GM12878 (cell line): ENCODE results near the gene UBE3C. TPM values are rescaled to one million over a fixed set of nuclear protein-coding genes. Genes with fewer than 3 reads are reported as not detected.

Experiments
- RAD51 ChIP-seq: fragments of 450-650 bp; IDR thresholded peaks from 2 replicates; pipeline ENCODE4 v1.6.1; 2016; ENCODE audit warnings: moderate library complexity, mild to moderate bottlenecking, inconsistent platforms
- STAT1 ChIP-seq: fragments of 450-650 bp; conservative IDR thresholded peaks from 2 replicates; pipeline ENCODE4 v1.6.1; 2014; ENCODE audit warnings: antibody characterized with exemption, mild to moderate bottlenecking
- TAF1 ChIP-seq: IDR thresholded peaks from 2 replicates; pipeline ENCODE4 v1.6.1; 2011; ENCODE audit warnings: mild to moderate bottlenecking, low read depth, low read length, borderline replicate concordance
- polyA plus RNA-seq, 11 experiments: library from polyadenylated mRNA; depleted of rRNA in 4 of 11; unstranded in 6 of 11; stranded (reverse) in 5 of 11; fragments of >200 nt; fragmentation: Nextera tagmentation in 4 of 11; fragmentation: Illumina TruSeq in 1 of 11; extraction: Ambion mirVana in 4 of 11; extraction: Trizol in 1 of 11; gene quantifications; 1 replicate in 1 of 11; 2 replicates in 10 of 11; pipeline versions ENCODE4 v1.2.1 to v1.2.3, GENCODE V29; 2011 to 2016; ENCODE audit warnings: inconsistent platforms in 2 of 11, missing spikeins in 2 of 11, low read depth in 1 of 11
- total RNA-seq, 4 experiments: library from RNA; depleted of rRNA in 3 of 4; stranded (reverse); fragments of >200 nt in 3 of 4; fragmentation: Illumina TruSeq in 1 of 4; extraction: Trizol in 1 of 4; gene quantifications; 2 replicates each; pipeline versions ENCODE4 v1.2.1 to v1.2.3, GENCODE V29; 2013 to 2021
- TF ChIP-seq, protein P1 (sequence below): fragments of 450-650 bp; IDR thresholded peaks from 2 replicates; pipeline ENCODE4 v1.6.1; 2017; ENCODE audit warnings: mild to moderate bottlenecking, low read depth, inconsistent platforms; ENCODE audit not compliant: poor library complexity, severe bottlenecking
- TF ChIP-seq, protein P2 (sequence below): fragments of 450-650 bp; IDR thresholded peaks from 2 replicates; pipeline ENCODE4 v1.6.1; 2018; ENCODE audit warnings: borderline replicate concordance, mild to moderate bottlenecking; ENCODE audit not compliant: partially characterized antibody
- TF ChIP-seq, protein P3 (sequence below): IDR thresholded peaks from 2 replicates; pipeline ENCODE4 v1.6.1; 2012; ENCODE audit warnings: low read depth, low read length, improper control_type of control experiment

Gene UBE3C
- total and polyA plus RNA-seq, 10 of the 15 experiments (the other 5 are each of a cell fraction or from before 2014, with no cell fraction given), result 7.9 to 65.9 (median 45.2) TPM

DNA sequence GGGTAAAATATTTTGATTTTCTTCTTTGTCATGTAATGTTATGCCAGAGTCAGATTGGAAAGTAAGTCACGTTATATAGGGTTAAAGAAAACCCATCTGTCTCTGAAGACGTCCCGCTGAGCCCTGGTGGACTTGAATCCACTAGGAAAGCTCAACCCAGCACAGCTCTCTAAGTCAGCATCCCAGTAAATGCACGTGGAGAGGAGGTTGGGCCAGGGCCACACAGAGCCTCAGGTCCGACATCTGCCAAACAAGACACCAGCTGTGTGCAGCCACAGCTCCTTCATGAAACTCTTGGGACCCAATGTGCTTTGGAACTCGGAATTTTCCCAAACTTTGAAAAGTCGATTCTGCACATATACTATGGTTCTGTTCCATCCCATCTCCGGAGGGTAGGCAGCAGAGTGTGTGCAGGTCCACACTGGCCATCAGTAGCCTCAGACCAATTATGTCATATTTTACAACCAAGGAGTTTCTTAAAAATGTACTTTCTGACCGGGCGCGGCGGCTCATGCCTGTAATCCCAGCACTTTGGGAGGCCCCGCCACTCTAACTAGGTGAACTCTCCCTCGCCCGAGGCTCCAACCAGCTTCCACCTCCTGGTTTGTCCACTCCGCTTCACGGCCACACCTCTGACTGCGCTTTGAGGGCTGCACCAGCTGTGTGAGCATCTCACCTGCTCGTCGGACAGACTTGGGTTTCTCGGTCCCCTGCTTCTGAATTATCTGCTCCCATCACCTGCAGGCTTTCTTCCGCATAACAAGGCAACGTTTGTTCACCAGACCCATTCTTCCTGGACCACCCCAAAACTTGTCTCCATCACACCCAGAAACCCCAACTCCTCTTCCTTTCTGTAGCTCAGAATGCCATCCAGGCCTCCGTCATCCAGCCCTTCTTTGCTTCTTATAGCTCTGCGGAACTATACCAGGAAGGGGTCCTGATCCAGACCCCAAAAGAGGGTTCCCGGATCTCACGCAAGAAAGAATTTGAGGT is 168.4 kb downstream of the UBE3C start (continued):
- TF ChIP-seq, protein P1, sequence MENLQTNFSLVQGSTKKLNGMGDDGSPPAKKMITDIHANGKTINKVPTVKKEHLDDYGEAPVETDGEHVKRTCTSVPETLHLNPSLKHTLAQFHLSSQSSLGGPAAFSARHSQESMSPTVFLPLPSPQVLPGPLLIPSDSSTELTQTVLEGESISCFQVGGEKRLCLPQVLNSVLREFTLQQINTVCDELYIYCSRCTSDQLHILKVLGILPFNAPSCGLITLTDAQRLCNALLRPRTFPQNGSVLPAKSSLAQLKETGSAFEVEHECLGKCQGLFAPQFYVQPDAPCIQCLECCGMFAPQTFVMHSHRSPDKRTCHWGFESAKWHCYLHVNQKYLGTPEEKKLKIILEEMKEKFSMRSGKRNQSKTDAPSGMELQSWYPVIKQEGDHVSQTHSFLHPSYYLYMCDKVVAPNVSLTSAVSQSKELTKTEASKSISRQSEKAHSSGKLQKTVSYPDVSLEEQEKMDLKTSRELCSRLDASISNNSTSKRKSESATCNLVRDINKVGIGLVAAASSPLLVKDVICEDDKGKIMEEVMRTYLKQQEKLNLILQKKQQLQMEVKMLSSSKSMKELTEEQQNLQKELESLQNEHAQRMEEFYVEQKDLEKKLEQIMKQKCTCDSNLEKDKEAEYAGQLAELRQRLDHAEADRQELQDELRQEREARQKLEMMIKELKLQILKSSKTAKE, result no peak
- TF ChIP-seq TAF1 (no peak), RAD51 (no peak), STAT1 (no peak)
- TF ChIP-seq, protein P2, sequence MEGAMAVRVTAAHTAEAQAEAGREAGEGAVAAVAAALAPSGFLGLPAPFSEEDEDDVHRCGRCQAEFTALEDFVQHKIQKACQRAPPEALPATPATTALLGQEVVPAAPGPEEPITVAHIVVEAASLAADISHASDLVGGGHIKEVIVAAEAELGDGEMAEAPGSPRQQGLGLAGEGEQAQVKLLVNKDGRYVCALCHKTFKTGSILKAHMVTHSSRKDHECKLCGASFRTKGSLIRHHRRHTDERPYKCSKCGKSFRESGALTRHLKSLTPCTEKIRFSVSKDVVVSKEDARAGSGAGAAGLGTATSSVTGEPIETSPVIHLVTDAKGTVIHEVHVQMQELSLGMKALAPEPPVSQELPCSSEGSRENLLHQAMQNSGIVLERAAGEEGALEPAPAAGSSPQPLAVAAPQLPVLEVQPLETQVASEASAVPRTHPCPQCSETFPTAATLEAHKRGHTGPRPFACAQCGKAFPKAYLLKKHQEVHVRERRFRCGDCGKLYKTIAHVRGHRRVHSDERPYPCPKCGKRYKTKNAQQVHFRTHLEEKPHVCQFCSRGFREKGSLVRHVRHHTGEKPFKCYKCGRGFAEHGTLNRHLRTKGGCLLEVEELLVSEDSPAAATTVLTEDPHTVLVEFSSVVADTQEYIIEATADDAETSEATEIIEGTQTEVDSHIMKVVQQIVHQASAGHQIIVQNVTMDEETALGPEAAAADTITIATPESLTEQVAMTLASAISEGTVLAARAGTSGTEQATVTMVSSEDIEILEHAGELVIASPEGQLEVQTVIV, result no peak
- TF ChIP-seq, protein P3, sequence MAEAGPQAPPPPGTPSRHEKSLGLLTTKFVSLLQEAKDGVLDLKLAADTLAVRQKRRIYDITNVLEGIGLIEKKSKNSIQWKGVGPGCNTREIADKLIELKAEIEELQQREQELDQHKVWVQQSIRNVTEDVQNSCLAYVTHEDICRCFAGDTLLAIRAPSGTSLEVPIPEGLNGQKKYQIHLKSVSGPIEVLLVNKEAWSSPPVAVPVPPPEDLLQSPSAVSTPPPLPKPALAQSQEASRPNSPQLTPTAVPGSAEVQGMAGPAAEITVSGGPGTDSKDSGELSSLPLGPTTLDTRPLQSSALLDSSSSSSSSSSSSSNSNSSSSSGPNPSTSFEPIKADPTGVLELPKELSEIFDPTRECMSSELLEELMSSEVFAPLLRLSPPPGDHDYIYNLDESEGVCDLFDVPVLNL, result no peak
- TF ChIP-seq, all 136 proteins: peak for 0
